ENCODE results near the gene MBNL3.

DNA sequence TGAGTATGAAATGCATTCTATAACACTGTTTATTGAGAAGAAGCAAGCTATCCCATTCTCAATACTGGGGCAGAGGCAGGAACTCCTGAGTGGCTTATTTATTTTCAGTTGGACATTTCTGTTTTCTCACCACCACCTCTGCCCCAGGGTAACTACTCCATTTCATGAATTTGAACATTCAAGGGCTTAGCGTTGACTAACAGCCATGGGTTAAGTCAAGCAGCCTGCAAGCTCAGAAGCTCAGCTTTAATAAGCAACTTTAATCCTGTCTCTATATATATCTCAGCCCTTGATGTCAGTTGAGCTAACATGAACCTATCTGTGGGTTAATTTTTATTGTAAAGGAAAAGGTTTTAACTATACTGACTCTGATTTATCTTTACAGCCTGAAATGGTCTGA is 93.8 kb downstream of the MBNL3 start:
- TF ChIP-seq, protein P1, sequence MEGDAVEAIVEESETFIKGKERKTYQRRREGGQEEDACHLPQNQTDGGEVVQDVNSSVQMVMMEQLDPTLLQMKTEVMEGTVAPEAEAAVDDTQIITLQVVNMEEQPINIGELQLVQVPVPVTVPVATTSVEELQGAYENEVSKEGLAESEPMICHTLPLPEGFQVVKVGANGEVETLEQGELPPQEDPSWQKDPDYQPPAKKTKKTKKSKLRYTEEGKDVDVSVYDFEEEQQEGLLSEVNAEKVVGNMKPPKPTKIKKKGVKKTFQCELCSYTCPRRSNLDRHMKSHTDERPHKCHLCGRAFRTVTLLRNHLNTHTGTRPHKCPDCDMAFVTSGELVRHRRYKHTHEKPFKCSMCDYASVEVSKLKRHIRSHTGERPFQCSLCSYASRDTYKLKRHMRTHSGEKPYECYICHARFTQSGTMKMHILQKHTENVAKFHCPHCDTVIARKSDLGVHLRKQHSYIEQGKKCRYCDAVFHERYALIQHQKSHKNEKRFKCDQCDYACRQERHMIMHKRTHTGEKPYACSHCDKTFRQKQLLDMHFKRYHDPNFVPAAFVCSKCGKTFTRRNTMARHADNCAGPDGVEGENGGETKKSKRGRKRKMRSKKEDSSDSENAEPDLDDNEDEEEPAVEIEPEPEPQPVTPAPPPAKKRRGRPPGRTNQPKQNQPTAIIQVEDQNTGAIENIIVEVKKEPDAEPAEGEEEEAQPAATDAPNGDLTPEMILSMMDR (conservative IDR thresholded peaks at IDR 0.05; ENCODE audit: low read depth, low read length) = no peak
- no peak for TF ChIP-seq EZH2 (IDR thresholded peaks at IDR 0.05; ENCODE audit: borderline replicate concordance, low read depth, low read length, poor library complexity, severe bottlenecking)
